ENCODE data around the gene NSUN4. TPM values are rescaled to one million over a fixed set of nuclear protein-coding genes. Genes with fewer than 3 reads are reported as not detected.

NSUN4 gene
- total and polyA plus RNA-seq, 2 of the 13 experiments (the other 11 are each of a cell fraction or from before 2014, with no cell fraction given), result 21.5 to 23.5 TPM

DNA sequence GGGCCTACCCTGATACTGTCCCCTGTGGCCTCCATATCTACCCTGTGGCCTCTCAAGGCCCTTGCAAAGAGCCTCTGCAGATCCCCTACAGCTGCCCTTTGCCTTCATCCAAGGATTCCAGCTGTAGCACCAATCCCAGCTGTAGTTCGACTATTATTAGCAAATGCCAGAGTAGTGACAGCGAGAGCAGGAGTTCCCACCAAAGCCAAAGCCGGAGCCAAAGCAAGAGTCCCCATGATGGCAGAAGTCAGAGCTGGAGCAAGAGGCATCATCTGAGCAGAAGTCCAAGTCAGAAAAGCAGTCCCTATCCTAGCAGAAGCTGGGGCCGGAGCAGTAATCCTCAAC lies 2.7 kb downstream of the NSUN4 start:
- ATAC-seq (no peak), DNase-seq (ENCODE audit: low spot score) (no peak), FAIRE-seq (no peak)
- Histone ChIP-seq H3K9me3 (ENCODE audit: low read length) (no peaks in the 10 kb centered on the region), H3K27me3 (ENCODE audit: control insufficient read depth in 1 of 2, insufficient read depth in 2 of 2, low read length in 2 of 2) (no peaks in the 10 kb centered on the region; a peak in 1 of 5 replicates), H3K4me2 (ENCODE audit: low read depth, low read length) (no peak overlapping the region), H3K36me3 (replicated peaks in 1 of 2; ENCODE audit: control insufficient read depth in 1 of 2, insufficient read depth in 2 of 2, low read length in 2 of 2) (peaks cover 6 to 25% of the 10 kb centered on the region in 2 experiments; a peak in 4 of 5 replicates), H3K27ac (ENCODE audit: extremely low read length, insufficient read depth, low read length) (no peak overlapping the region), H3K4me3 (replicated peaks in 1 of 3; ENCODE audit: insufficient read depth in 1 of 3, low read depth in 2 of 3, low read length in 3 of 3) (no peak overlapping the region), H3K4me1 (ENCODE audit: insufficient read depth, low read length) (peaks cover 63% of the 10 kb centered on the region), H2AFZ (ENCODE audit: low read length) (no peak overlapping the region), H3K9ac (ENCODE audit: insufficient read depth, low read depth, low read length) (no peak overlapping the region), H3K79me2 (ENCODE audit: insufficient read depth, low read length) (peaks cover 17% of the 10 kb centered on the region), H4K20me1 (ENCODE audit: insufficient read depth, low read length) (no peaks in the 10 kb centered on the region)
- WGBS (ENCODE audit: low lambda C conversion rate), result 91% methylated on average over 4 of the region's 4 CpGs
- BruUV-seq (replicated peaks), result no TSS peak
- ChIA-PET CTCF (ENCODE audit: low intra/inter-chr PET ratio, low total read pairs) (no interaction called here), POLR2A (no interaction called here)
- intact Hi-C loops (cut with micrococcal nuclease; ENCODE audit: unreplicated experiment) (no loop called here), in situ Hi-C loops (cut with HindIII; ENCODE audit: extremely low pct_ligation_motif_present, low pct_unique_long_range_greater_than_20kb) (no loop called here)
- TF ChIP-seq SP140L (CRISPR knock-in tag; IDR thresholded peaks at IDR 0.05; ENCODE audit: borderline replicate concordance) (no peak), ZZZ3 (CRISPR knock-in tag; IDR thresholded peaks at IDR 0.05; ENCODE audit: borderline replicate concordance) (no peak), HDAC1 (CRISPR knock-in tag; IDR thresholded peaks at IDR 0.05) (no peak), ZNF615 (CRISPR knock-in tag; IDR thresholded peaks at IDR 0.05; ENCODE audit: borderline replicate concordance) (no peak), ZNF263 (CRISPR knock-in tag; IDR thresholded peaks at IDR 0.05) (no peak), NONO (IDR thresholded peaks at IDR 0.05) (no peak), NONO (CRISPR knock-in tag; conservative IDR thresholded peaks at IDR 0.05) (no peak), SNAI1 (CRISPR knock-in tag; IDR thresholded peaks at IDR 0.05; ENCODE audit: borderline replicate concordance) (no peak), TMF1 (CRISPR knock-in tag; IDR thresholded peaks at IDR 0.05; ENCODE audit: low read depth) (no peak), MAFF (IDR thresholded peaks at IDR 0.05; ENCODE audit: low read depth, low read length) (no peak), ZNF570 (CRISPR knock-in tag; IDR thresholded peaks at IDR 0.05; ENCODE audit: borderline replicate concordance) (no peak), FOXP1 (IDR thresholded peaks at IDR 0.05) (no peak), FOXP1 (CRISPR knock-in tag; IDR thresholded peaks at IDR 0.05) (no peak), SALL2 (CRISPR knock-in tag; IDR thresholded peaks at IDR 0.05) (no peak), REXO4 (CRISPR knock-in tag; IDR thresholded peaks at IDR 0.05; ENCODE audit: borderline replicate concordance) (no peak), ZNF382 (CRISPR knock-in tag; IDR thresholded peaks at IDR 0.05; ENCODE audit: borderline replicate concordance) (no peak)
- TF ChIP-seq, protein P1, sequence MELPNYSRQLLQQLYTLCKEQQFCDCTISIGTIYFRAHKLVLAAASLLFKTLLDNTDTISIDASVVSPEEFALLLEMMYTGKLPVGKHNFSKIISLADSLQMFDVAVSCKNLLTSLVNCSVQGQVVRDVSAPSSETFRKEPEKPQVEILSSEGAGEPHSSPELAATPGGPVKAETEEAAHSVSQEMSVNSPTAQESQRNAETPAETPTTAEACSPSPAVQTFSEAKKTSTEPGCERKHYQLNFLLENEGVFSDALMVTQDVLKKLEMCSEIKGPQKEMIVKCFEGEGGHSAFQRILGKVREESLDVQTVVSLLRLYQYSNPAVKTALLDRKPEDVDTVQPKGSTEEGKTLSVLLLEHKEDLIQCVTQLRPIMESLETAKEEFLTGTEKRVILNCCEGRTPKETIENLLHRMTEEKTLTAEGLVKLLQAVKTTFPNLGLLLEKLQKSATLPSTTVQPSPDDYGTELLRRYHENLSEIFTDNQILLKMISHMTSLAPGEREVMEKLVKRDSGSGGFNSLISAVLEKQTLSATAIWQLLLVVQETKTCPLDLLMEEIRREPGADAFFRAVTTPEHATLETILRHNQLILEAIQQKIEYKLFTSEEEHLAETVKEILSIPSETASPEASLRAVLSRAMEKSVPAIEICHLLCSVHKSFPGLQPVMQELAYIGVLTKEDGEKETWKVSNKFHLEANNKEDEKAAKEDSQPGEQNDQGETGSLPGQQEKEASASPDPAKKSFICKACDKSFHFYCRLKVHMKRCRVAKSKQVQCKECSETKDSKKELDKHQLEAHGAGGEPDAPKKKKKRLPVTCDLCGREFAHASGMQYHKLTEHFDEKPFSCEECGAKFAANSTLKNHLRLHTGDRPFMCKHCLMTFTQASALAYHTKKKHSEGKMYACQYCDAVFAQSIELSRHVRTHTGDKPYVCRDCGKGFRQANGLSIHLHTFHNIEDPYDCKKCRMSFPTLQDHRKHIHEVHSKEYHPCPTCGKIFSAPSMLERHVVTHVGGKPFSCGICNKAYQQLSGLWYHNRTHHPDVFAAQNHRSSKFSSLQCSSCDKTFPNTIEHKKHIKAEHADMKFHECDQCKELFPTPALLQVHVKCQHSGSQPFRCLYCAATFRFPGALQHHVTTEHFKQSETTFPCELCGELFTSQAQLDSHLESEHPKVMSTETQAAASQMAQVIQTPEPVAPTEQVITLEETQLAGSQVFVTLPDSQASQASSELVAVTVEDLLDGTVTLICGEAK (IDR thresholded peaks at IDR 0.05), result no peak
- TF ChIP-seq, protein P1 (CRISPR knock-in tag; IDR thresholded peaks at IDR 0.05), result no peak
- TF ChIP-seq, protein P2, sequence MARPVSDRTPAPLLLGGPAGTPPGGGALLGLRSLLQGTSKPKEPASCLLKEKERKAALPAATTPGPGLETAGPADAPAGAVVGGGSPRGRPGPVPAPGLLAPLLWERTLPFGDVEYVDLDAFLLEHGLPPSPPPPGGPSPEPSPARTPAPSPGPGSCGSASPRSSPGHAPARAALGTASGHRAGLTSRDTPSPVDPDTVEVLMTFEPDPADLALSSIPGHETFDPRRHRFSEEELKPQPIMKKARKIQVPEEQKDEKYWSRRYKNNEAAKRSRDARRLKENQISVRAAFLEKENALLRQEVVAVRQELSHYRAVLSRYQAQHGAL (CRISPR knock-in tag; IDR thresholded peaks at IDR 0.05; ENCODE audit: not compliant biosample characterization), result no peak

Measured in HepG2 (cell line).